ENCODE data around the gene ADAT1. TPM values are rescaled to one million over a fixed set of nuclear protein-coding genes. Genes with fewer than 3 reads are reported as not detected.

The ADAT1 gene
- total and polyA plus RNA-seq, 2 of the 13 experiments (the other 11 are each of a cell fraction or from before 2014, with no cell fraction given) = 18.4 to 40.8 TPM

- peak; percentile 62 for TF ChIP-seq MED1 (CRISPR knock-in tag; IDR thresholded peaks at IDR 0.05)
- peak; percentile 90 for TF ChIP-seq MXD4 (CRISPR knock-in tag; IDR thresholded peaks at IDR 0.05)
- peak; percentile 92 for TF ChIP-seq TBL1XR1 (IDR thresholded peaks at IDR 0.05; ENCODE audit: borderline replicate concordance, low read length, partially characterized antibody)
- TF ChIP-seq NFE2L1 (CRISPR knock-in tag; IDR thresholded peaks at IDR 0.05; ENCODE audit: borderline replicate concordance) = no peak
- TF ChIP-seq ZNF761 (CRISPR knock-in tag; conservative IDR thresholded peaks at IDR 0.05) = peak; percentile 48; the same call in 1 of the 2 replicates
- peak; percentile 92 for TF ChIP-seq GABPA (IDR thresholded peaks at IDR 0.05; ENCODE audit: low read depth, low read length)
- peak; percentile 99 for TF ChIP-seq GABPA (CRISPR knock-in tag; IDR thresholded peaks at IDR 0.05; ENCODE audit: low read depth)
- no peak; the same call in 1 of the 2 replicates for TF ChIP-seq ZNF24 (IDR thresholded peaks at IDR 0.05)
- no peak for TF ChIP-seq KAT2B (IDR thresholded peaks at IDR 0.05; ENCODE audit: borderline replicate concordance, low read depth, low read length)
- peak; percentile 24 for TF ChIP-seq ZNF230 (CRISPR knock-in tag; IDR thresholded peaks at IDR 0.05)
- no peak for TF ChIP-seq ZNF597 (CRISPR knock-in tag; IDR thresholded peaks at IDR 0.05)
- TF ChIP-seq FOSL1 (CRISPR knock-in tag; IDR thresholded peaks at IDR 0.05; ENCODE audit: borderline replicate concordance) = no peak
- peak; percentile 86; the same call in 1 of the 2 replicates for TF ChIP-seq ZNF784 (CRISPR knock-in tag; IDR thresholded peaks at IDR 0.05; ENCODE audit: borderline replicate concordance)
- TF ChIP-seq NFYB (CRISPR knock-in tag; IDR thresholded peaks at IDR 0.05) = 0 out of 2 replicates have a peak, but pooled peaks have one; percentile 34
- no peak for TF ChIP-seq SKIL (CRISPR knock-in tag; IDR thresholded peaks at IDR 0.05; ENCODE audit: borderline replicate concordance)
- peak; percentile 47; the same call in 1 of the 2 replicates for TF ChIP-seq ZMAT3 (CRISPR knock-in tag; conservative IDR thresholded peaks at IDR 0.05)
- peak; percentile 95 for TF ChIP-seq MIXL1 (CRISPR knock-in tag; IDR thresholded peaks at IDR 0.05)
- 0 out of 2 replicates have a peak, but pooled peaks have one; percentile 74 for TF ChIP-seq ZNF513 (CRISPR knock-in tag; conservative IDR thresholded peaks at IDR 0.05)
- peak; percentile 67 for TF ChIP-seq ZNF770 (CRISPR knock-in tag; IDR thresholded peaks at IDR 0.05)
- TF ChIP-seq DPF2 (CRISPR knock-in tag; IDR thresholded peaks at IDR 0.05; ENCODE audit: borderline replicate concordance, low read depth) = no peak
Measured at GRCh38 chr16:75647492-75648264, 24.6 kb upstream of the ADAT1 start, which contains the start of the genes KARS1 and TERF2IP (continued).
